Measurements from ENCODE around the gene B3GAT2. TPM values are rescaled to one million over a fixed set of nuclear protein-coding genes. Genes with fewer than 3 reads are reported as not detected.

The B3GAT2 gene
- polyA plus RNA-seq, 2 of the 4 experiments (the other 2 are of a cell fraction), result 0.05 to 0.10 TPM

DNA sequence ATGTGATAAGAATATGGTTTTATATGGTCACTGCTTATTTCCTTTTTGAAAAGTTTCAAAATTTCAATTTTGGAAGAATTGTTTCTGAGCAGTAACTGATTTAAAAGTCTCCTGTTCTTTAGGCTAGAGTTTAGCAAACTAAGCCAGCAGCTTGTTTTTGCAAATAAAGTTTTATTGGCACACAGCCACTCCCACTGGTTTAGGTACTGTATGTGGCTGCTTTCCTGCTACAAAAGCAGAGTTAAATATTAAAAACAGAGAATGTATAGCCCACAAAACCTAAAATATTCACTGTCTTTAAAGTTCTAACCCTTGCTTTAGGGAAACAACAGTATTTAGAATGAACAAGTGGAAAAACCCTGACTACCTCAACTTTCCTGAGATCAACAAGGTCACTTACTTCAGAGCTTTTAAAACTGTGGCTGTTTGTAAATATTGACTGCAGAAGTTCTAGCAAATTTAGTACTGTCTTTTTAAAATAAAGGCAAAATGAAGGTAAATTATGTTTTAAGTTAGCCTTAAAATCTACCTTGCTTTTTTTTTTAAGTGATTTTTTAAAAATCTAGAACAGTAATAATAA lies 104.1 kb downstream of the B3GAT2 start:
- CTCF ChIA-PET, result interaction anchor here (0.8 kb wide), 1 partner anchor 31 kb away, joined by 3 read pairs; no protein-coding TSS in a partner anchor
- Histone ChIP-seq H3K9me3 (no peaks in the 10 kb centered on the region), H3K4me3 (no peak overlapping the region), H3K4me1 (no peaks in the 10 kb centered on the region), H3K27ac (no peak overlapping the region), H3K4me2 (no peak overlapping the region)
- POLR2A ChIA-PET, result no interaction called here
- no peak for TF ChIP-seq HOXA7 (CRISPR knock-in tag; IDR thresholded peaks at IDR 0.05)
- TF ChIP-seq FOSL2 (IDR thresholded peaks at IDR 0.05), result no peak
- TF ChIP-seq FOSL2 (CRISPR knock-in tag; IDR thresholded peaks at IDR 0.05), result no peak
- no peak for TF ChIP-seq SREBF2 (IDR thresholded peaks at IDR 0.05)
- TF ChIP-seq, protein P1, sequence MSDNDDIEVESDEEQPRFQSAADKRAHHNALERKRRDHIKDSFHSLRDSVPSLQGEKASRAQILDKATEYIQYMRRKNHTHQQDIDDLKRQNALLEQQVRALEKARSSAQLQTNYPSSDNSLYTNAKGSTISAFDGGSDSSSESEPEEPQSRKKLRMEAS (IDR thresholded peaks at IDR 0.05), result no peak
- TF ChIP-seq, protein P2, sequence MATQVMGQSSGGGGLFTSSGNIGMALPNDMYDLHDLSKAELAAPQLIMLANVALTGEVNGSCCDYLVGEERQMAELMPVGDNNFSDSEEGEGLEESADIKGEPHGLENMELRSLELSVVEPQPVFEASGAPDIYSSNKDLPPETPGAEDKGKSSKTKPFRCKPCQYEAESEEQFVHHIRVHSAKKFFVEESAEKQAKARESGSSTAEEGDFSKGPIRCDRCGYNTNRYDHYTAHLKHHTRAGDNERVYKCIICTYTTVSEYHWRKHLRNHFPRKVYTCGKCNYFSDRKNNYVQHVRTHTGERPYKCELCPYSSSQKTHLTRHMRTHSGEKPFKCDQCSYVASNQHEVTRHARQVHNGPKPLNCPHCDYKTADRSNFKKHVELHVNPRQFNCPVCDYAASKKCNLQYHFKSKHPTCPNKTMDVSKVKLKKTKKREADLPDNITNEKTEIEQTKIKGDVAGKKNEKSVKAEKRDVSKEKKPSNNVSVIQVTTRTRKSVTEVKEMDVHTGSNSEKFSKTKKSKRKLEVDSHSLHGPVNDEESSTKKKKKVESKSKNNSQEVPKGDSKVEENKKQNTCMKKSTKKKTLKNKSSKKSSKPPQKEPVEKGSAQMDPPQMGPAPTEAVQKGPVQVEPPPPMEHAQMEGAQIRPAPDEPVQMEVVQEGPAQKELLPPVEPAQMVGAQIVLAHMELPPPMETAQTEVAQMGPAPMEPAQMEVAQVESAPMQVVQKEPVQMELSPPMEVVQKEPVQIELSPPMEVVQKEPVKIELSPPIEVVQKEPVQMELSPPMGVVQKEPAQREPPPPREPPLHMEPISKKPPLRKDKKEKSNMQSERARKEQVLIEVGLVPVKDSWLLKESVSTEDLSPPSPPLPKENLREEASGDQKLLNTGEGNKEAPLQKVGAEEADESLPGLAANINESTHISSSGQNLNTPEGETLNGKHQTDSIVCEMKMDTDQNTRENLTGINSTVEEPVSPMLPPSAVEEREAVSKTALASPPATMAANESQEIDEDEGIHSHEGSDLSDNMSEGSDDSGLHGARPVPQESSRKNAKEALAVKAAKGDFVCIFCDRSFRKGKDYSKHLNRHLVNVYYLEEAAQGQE (IDR thresholded peaks at IDR 0.05), result no peak
- TF ChIP-seq HOXB13 (CRISPR knock-in tag; IDR thresholded peaks at IDR 0.05; ENCODE audit: low read depth), result no peak
- TF ChIP-seq MYC (IDR thresholded peaks at IDR 0.05; ENCODE audit: borderline replicate concordance, low read length), result no peak
- TF ChIP-seq RNF2 (IDR thresholded peaks at IDR 0.05; ENCODE audit: borderline replicate concordance, low read depth), result no peak
- TF ChIP-seq BHLHE40 (IDR thresholded peaks at IDR 0.05; ENCODE audit: low read depth, low read length), result no peak
- TF ChIP-seq, protein P3, sequence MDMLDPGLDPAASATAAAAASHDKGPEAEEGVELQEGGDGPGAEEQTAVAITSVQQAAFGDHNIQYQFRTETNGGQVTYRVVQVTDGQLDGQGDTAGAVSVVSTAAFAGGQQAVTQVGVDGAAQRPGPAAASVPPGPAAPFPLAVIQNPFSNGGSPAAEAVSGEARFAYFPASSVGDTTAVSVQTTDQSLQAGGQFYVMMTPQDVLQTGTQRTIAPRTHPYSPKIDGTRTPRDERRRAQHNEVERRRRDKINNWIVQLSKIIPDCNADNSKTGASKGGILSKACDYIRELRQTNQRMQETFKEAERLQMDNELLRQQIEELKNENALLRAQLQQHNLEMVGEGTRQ (IDR thresholded peaks at IDR 0.05), result no peak
- TF ChIP-seq NPAS2 (CRISPR knock-in tag; IDR thresholded peaks at IDR 0.05; ENCODE audit: borderline replicate concordance), result no peak
- TF ChIP-seq, protein P4, sequence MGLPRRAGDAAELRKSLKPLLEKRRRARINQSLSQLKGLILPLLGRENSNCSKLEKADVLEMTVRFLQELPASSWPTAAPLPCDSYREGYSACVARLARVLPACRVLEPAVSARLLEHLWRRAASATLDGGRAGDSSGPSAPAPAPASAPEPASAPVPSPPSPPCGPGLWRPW (IDR thresholded peaks at IDR 0.05), result no peak
- no peak for TF ChIP-seq RARB (CRISPR knock-in tag; IDR thresholded peaks at IDR 0.05)
- DNase-seq (ENCODE audit: low read depth in 1 of 2, low spot score in 1 of 2), result no peak
- no peak for FAIRE-seq
- no peak for ATAC-seq

DNA sequence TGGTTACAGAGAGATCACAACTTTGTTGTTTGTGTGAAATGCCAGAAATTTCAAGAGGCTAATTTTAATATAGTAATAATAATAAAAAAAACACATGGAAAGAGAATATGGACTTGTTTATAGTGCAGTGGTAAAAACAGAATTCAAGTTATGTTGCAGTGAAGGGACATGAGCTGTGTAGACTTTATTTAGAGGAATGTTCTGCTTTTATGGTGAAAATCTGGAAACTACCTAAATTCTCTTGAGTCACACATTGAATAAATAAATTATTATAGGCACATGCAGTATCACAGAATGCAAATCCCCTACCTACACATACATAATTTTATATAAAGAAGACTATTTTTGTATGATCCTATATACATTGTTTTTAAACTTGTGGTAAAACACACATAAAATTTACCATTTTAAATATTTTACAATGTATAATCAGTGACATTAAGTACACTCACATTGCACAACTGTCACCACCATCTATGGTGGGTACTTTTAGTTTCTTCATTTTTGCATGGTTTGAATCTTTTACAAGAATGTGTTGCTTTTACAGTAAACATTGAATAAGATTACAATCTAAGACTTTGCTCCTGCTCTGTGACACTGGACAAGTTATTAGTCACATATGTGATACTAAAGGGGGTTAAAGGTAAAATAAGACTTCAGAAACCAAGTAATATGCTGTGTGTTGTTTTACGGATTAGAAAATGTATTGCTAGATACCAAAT lies 107.4 kb downstream of the B3GAT2 start:
- FAIRE-seq (no peak), DNase-seq (ENCODE audit: low read depth in 1 of 2, low spot score in 1 of 2) (no peak), ATAC-seq (no peak)
- H3K27ac ChIP-seq, result no peak overlapping the region
- H3K4me3 ChIP-seq, result no peak overlapping the region
- H3K4me1 ChIP-seq, result no peaks in the 10 kb centered on the region
- POLR2A ChIA-PET, result no interaction called here
- H3K4me2 ChIP-seq, result no peak overlapping the region
- TF ChIP-seq PHF8 (IDR thresholded peaks at IDR 0.05; ENCODE audit: borderline replicate concordance, low read depth), result no peak
- no peak for TF ChIP-seq JUN (IDR thresholded peaks at IDR 0.05)
- TF ChIP-seq ESRRA (IDR thresholded peaks at IDR 0.05; ENCODE audit: borderline replicate concordance, low read length), result no peak
- TF ChIP-seq, protein P5, sequence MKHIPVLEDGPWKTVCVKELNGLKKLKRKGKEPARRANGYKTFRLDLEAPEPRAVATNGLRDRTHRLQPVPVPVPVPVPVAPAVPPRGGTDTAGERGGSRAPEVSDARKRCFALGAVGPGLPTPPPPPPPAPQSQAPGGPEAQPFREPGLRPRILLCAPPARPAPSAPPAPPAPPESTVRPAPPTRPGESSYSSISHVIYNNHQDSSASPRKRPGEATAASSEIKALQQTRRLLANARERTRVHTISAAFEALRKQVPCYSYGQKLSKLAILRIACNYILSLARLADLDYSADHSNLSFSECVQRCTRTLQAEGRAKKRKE (CRISPR knock-in tag; IDR thresholded peaks at IDR 0.05; ENCODE audit: low read depth), result no peak
- no peak for TF ChIP-seq TFCP2L1 (CRISPR knock-in tag; IDR thresholded peaks at IDR 0.05)
- no peak for TF ChIP-seq EP300 (IDR thresholded peaks at IDR 0.05)
- TF ChIP-seq, protein P6, sequence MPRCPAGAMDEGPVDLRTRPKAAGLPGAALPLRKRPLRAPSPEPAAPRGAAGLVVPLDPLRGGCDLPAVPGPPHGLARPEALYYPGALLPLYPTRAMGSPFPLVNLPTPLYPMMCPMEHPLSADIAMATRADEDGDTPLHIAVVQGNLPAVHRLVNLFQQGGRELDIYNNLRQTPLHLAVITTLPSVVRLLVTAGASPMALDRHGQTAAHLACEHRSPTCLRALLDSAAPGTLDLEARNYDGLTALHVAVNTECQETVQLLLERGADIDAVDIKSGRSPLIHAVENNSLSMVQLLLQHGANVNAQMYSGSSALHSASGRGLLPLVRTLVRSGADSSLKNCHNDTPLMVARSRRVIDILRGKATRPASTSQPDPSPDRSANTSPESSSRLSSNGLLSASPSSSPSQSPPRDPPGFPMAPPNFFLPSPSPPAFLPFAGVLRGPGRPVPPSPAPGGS (IDR thresholded peaks at IDR 0.05), result no peak
- no peak for TF ChIP-seq RAD21 (conservative IDR thresholded peaks at IDR 0.05 in 1 of 2, IDR thresholded peaks at IDR 0.05 in 1 of 2)
- TF ChIP-seq CEBPB (IDR thresholded peaks at IDR 0.05), result no peak
- TF ChIP-seq EHF (CRISPR knock-in tag; IDR thresholded peaks at IDR 0.05), result no peak
- TF ChIP-seq, protein P7, sequence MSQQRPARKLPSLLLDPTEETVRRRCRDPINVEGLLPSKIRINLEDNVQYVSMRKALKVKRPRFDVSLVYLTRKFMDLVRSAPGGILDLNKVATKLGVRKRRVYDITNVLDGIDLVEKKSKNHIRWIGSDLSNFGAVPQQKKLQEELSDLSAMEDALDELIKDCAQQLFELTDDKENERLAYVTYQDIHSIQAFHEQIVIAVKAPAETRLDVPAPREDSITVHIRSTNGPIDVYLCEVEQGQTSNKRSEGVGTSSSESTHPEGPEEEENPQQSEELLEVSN (IDR thresholded peaks at IDR 0.05; ENCODE audit: borderline replicate concordance, low read depth), result no peak
- no peaks in the 10 kb centered on the region for H3K9me3 ChIP-seq
- CTCF ChIA-PET, result no interaction called here
- 78% methylated on average over 1 of the region's 1 CpG for WGBS (ENCODE audit: missing lambda C conversion rate)
